PC-9 (cell line): ENCODE results near the gene GALNT9.

Experiments
- CTCF ChIP-seq: fragments of 200-600 bp; sonication (generic); conservative IDR thresholded peaks from 2 replicates; pipeline ENCODE4 v1.6.1; 2017; ENCODE audit warnings: mixed run types, antibody characterized with exemption, mild to moderate bottlenecking, moderate library complexity
- EZH2 ChIP-seq: fragments of 200-600 bp; sonication (generic); IDR thresholded peaks from 2 replicates; pipeline ENCODE4 v1.8.0; 2017; ENCODE audit warnings: antibody characterized with exemption, low read depth

GRCh38 chr12:132188916-132189325 lies 140.5 kb downstream of the GALNT9 start:
- TF ChIP-seq EZH2 = no peak
- TF ChIP-seq CTCF = no peak
